A673 (cell line): ENCODE data around the gene SLC30A4. TPM values are rescaled to one million over a fixed set of nuclear protein-coding genes. Genes with fewer than 3 reads are reported as not detected.

Experiments used
- BruUV-seq: library from RNA; stranded (reverse); fragments of 400-500 nt; replicated peaks from 2 replicates; lab custom pipeline; 2021; lab: Mats Ljungman, UMichigan
- CTCF ChIA-PET: fragments of 300-600 bp; sonication (Branson Sonifier 250); formaldehyde crosslinking; loops from one replicate; lab custom pipeline; 2022; ENCODE audit warnings: antibody characterized with exemption; lab: Charles Lee
- POLR2A ChIA-PET: fragments of 300-600 bp; sonication (Branson Sonifier 250); formaldehyde crosslinking; loops from one replicate; lab custom pipeline; 2022; ENCODE audit warnings: antibody characterized with exemption; ENCODE audit not compliant: low non-redundant PET; lab: Charles Lee
- DNase-seq: peaks from one replicate; pipeline ENCODE4 v3.0.0-alpha.2; 2015; ENCODE audit warnings: low spot score
- H3K27ac ChIP-seq: fragments of 200-600 bp; sonication (generic); 2 replicates; pipeline ENCODE4 v1.5.1; 2016; ENCODE audit warnings: mixed run types, low read depth, mild to moderate bottlenecking, mixed read lengths, antibody characterized with exemption, low read length; ENCODE audit not compliant: poor library complexity, severe bottlenecking
- H3K27me3 ChIP-seq: fragments of 200-600 bp; sonication (generic); replicated peaks from 2 replicates; pipeline ENCODE4 v1.6.1; 2017; ENCODE audit warnings: mixed run types, low read depth, mild to moderate bottlenecking, mixed read lengths, antibody characterized with exemption, low read length; ENCODE audit not compliant: insufficient read depth, poor library complexity
- H3K36me3 ChIP-seq: fragments of 200-600 bp; sonication (generic); 2 replicates; pipeline ENCODE4 v1.6.1; 2016; ENCODE audit warnings: mixed run types, mild to moderate bottlenecking, mixed read lengths, antibody characterized with exemption, low read length; ENCODE audit not compliant: insufficient read depth, poor library complexity, severe bottlenecking
- H3K4me1 ChIP-seq: fragments of 200-600 bp; sonication (generic); 2 replicates; pipeline ENCODE4 v1.6.1; 2017; ENCODE audit warnings: mixed run types, mild to moderate bottlenecking, mixed read lengths, antibody characterized with exemption, low read length; ENCODE audit not compliant: insufficient read depth, poor library complexity, severe bottlenecking
- H3K4me3 ChIP-seq: fragments of 200-600 bp; sonication (generic); 2 replicates; pipeline ENCODE4 v1.5.1; 2016; ENCODE audit warnings: low read depth, mixed run types, mild to moderate bottlenecking, mixed read lengths, low read length; ENCODE audit not compliant: poor library complexity, severe bottlenecking
- H3K9me3 ChIP-seq: fragments of 200-600 bp; sonication (generic); 2 replicates; pipeline ENCODE4 v1.6.1; 2016; ENCODE audit warnings: mixed run types, low read depth, mild to moderate bottlenecking, mixed read lengths, antibody characterized with exemption, low read length; ENCODE audit not compliant: poor library complexity, severe bottlenecking
- CTCF ChIP-seq: fragments of 300-800, 200-600 bp; sonication (generic); conservative IDR thresholded peaks from 2 replicates; pipeline ENCODE4 v1.5.1; 2017; ENCODE audit warnings: low read depth, mild to moderate bottlenecking, antibody characterized with exemption, low read length, moderate library complexity, mixed read lengths
- EZH2 ChIP-seq: fragments of 200-600 bp; sonication (generic); IDR thresholded peaks from 2 replicates; pipeline ENCODE4 v1.6.1; 2017; ENCODE audit warnings: borderline replicate concordance, low read depth, mild to moderate bottlenecking, mixed read lengths, antibody characterized with exemption, low read length; ENCODE audit not compliant: poor library complexity, severe bottlenecking
- intact Hi-C: fragments of 100-400 bp; cut with micrococcal nuclease; formaldehyde crosslinking; loops from one replicate; pipeline ENCODE4 v1.10.0; 2022; ENCODE audit not compliant: unreplicated experiment
- total RNA-seq: library from RNA; stranded (reverse); gene quantifications from 2 replicates; pipeline ENCODE4 v1.2.3, GENCODE V29; 2021

Gene SLC30A4
- total RNA-seq, 1 experiment from 2014 or later: 1.1 TPM

- no peaks in the 10 kb centered on the region for H3K27me3 ChIP-seq
- no peak overlapping the region for H3K4me3 ChIP-seq
- ChIA-PET CTCF (no interaction called here), POLR2A (interaction anchor here (0.6 kb wide), 2 partner anchors 111 to 317 kb away, joined by 3 read pairs; no protein-coding TSS in a partner anchor)
- intact Hi-C loops: no loop called here
- no peak overlapping the region for H3K27ac ChIP-seq
- TF ChIP-seq EZH2 (no peak), CTCF (no peak)
- no peaks in the 10 kb centered on the region for H3K9me3 ChIP-seq
- no TSS peak for BruUV-seq
- no peak for DNase-seq
- H3K36me3 ChIP-seq: no peaks in the 10 kb centered on the region
- no peaks in the 10 kb centered on the region for H3K4me1 ChIP-seq
These were observed 41.4 kb downstream of the SLC30A4 start for GRCh38 chr15:45481135-45481534.

GRCh38 chr15:45476410-45476809, 46.1 kb downstream of the SLC30A4 start:
- Histone ChIP-seq H3K27me3 (no peaks in the 10 kb centered on the region), H3K4me3 (no peak overlapping the region), H3K4me1 (no peaks in the 10 kb centered on the region), H3K27ac (no peak overlapping the region), H3K9me3 (no peaks in the 10 kb centered on the region), H3K36me3 (no peaks in the 10 kb centered on the region)
- CTCF ChIA-PET: no interaction called here
- intact Hi-C loops: no loop called here
- no peak for DNase-seq
- POLR2A ChIA-PET: no interaction called here
- BruUV-seq: no TSS peak
- TF ChIP-seq EZH2 (no peak), CTCF (no peak)

GRCh38 chr15:45474799-45475198, 47.8 kb downstream of the SLC30A4 start:
- POLR2A ChIA-PET: no interaction called here
- no peaks in the 10 kb centered on the region for H3K9me3 ChIP-seq
- no TSS peak for BruUV-seq
- TF ChIP-seq EZH2: no peak
- no peak for TF ChIP-seq CTCF
- CTCF ChIA-PET: no interaction called here
- H3K27me3 ChIP-seq: no peaks in the 10 kb centered on the region
- no peak overlapping the region for H3K27ac ChIP-seq
- no peak for DNase-seq
- H3K36me3 ChIP-seq: no peaks in the 10 kb centered on the region
- intact Hi-C loops: no loop called here
- no peaks in the 10 kb centered on the region for H3K4me1 ChIP-seq
- H3K4me3 ChIP-seq: no peak overlapping the region
